Loucy (cell line): Measurements from ENCODE around the gene AFF1.

Experiments used
- H2AFZ ChIP-seq: fragments of 200-600 bp; sonication (generic); 2 replicates; pipeline ENCODE4 v1.6.0; 2016; ENCODE audit warnings: antibody characterized with exemption, mild to moderate bottlenecking, low read length, moderate library complexity
- H3F3A ChIP-seq: fragments of 200-600 bp; 2 replicates; pipeline ENCODE4 v1.6.0; 2016; ENCODE audit warnings: antibody characterized with exemption, low read depth, mild to moderate bottlenecking
- H3K27me3 ChIP-seq: fragments of 200-600 bp; sonication (generic); 2 replicates; pipeline ENCODE4 v1.6.1; 2014; ENCODE audit warnings: low read length, mild to moderate bottlenecking; ENCODE audit not compliant: insufficient read depth, poor library complexity, severe bottlenecking
- H3K36me3 ChIP-seq: fragments of 200-600 bp; sonication (generic); 2 replicates; pipeline ENCODE4 v1.6.1; 2016; ENCODE audit warnings: low read length; ENCODE audit not compliant: insufficient read depth
- H3K4me1 ChIP-seq: fragments of 200-600 bp; sonication (generic); 2 replicates; pipeline ENCODE4 v1.5.1; 2014; ENCODE audit warnings: low read length, mild to moderate bottlenecking; ENCODE audit not compliant: insufficient read depth, poor library complexity, severe bottlenecking
- H3K4me2 ChIP-seq: fragments of 200-600 bp; sonication (generic); 2 replicates; pipeline ENCODE4 v1.6.0; 2014; ENCODE audit warnings: antibody characterized with exemption, low read length, low read depth, mild to moderate bottlenecking; ENCODE audit not compliant: poor library complexity, severe bottlenecking
- H3K4me3 ChIP-seq: fragments of 200-600 bp; sonication (generic); 2 replicates; pipeline ENCODE4 v1.5.1; 2014; ENCODE audit warnings: low read length, mild to moderate bottlenecking, mixed read lengths; ENCODE audit not compliant: poor library complexity, severe bottlenecking
- H3K79me2 ChIP-seq: fragments of 200-600 bp; sonication (generic); 2 replicates; pipeline ENCODE4 v1.6.1; 2014; ENCODE audit warnings: low read length; ENCODE audit not compliant: insufficient read depth
- H3K9ac ChIP-seq: fragments of 200-600 bp; sonication (generic); 2 replicates; pipeline ENCODE4 v1.6.0; 2014; ENCODE audit warnings: mild to moderate bottlenecking, low read depth, low read length, moderate library complexity; ENCODE audit not compliant: poor library complexity, severe bottlenecking
- H3K9me2 ChIP-seq: fragments of 200-600 bp; sonication (generic); replicated peaks from 2 replicates; pipeline ENCODE4 v1.6.1; 2016; ENCODE audit warnings: low read depth, low read length, mixed read lengths
- H3K9me3 ChIP-seq: fragments of 200-600 bp; sonication (generic); 2 replicates; pipeline ENCODE4 v1.6.1; 2014; ENCODE audit warnings: mild to moderate bottlenecking, antibody characterized with exemption, low read length, low read depth; ENCODE audit not compliant: insufficient read depth
- H4K20me1 ChIP-seq: fragments of 200-600 bp; sonication (generic); 2 replicates; pipeline ENCODE4 v1.6.0; 2014; ENCODE audit warnings: antibody characterized with exemption, low read length, mild to moderate bottlenecking; ENCODE audit not compliant: insufficient read depth, poor library complexity, severe bottlenecking
- CTCF ChIP-seq: fragments of 200-600 bp; sonication (generic); conservative IDR thresholded peaks from 2 replicates; pipeline ENCODE4 v1.5.1; 2014; ENCODE audit warnings: mild to moderate bottlenecking, antibody characterized with exemption, low read length
- EZH2phosphoT487 ChIP-seq: fragments of 200-600 bp; IDR thresholded peaks from 2 replicates; pipeline ENCODE4 v1.6.1; 2018; ENCODE audit warnings: antibody characterized with exemption, mild to moderate bottlenecking, moderate library complexity, borderline replicate concordance

The AFF1 gene

GRCh38 chr4:87093443-87094123 lies 158.8 kb downstream of the AFF1 start:
- peaks cover 12% of the 10 kb centered on the region for H3K4me1 ChIP-seq
- H3K27me3 ChIP-seq = no peaks in the 10 kb centered on the region
- no peak overlapping the region for H3K4me2 ChIP-seq
- no peak overlapping the region for H3K9ac ChIP-seq
- H3K36me3 ChIP-seq = peaks cover 67% of the 10 kb centered on the region; the same call in 1 of the 2 replicates
- H3K79me2 ChIP-seq = no peaks in the 10 kb centered on the region; the same call in 1 of the 2 replicates
- H3K9me3 ChIP-seq = no peaks in the 10 kb centered on the region
- H3K9me2 ChIP-seq = no peaks in the 10 kb centered on the region
- TF ChIP-seq EZH2phosphoT487 (no peak), CTCF (peak; percentile 79)
- peaks cover 10% of the 10 kb centered on the region for H4K20me1 ChIP-seq
- no peak overlapping the region for H3K4me3 ChIP-seq
- H3F3A ChIP-seq = peaks cover 4% of the 10 kb centered on the region; the same call in 1 of the 2 replicates
- no peak overlapping the region for H2AFZ ChIP-seq

DNA sequence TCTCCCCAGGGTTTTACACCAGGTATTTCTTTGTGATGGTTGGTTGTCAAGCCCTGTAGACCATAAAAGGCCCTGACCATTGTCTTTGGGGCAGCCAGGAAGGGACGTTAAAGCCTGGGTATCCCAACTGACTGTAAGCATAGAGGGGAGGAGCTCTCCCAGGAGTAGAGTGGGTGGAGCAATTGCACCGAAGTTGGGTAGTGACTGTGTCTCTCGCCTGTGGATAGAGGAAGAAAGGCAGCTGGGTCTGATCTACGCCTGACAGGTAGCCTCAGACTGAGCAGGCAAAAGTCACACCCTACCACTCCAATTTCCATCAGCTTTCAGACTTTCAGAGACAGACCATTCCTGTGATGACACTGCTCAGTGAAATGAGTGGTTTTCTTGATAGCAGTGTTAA lies 162.3 kb downstream of the AFF1 start:
- no peaks in the 10 kb centered on the region for H3K9me2 ChIP-seq
- H3K36me3 ChIP-seq = peaks cover 61% of the 10 kb centered on the region; the same call in 1 of the 2 replicates
- peaks cover 4% of the 10 kb centered on the region; the same call in 1 of the 2 replicates for H3F3A ChIP-seq
- H4K20me1 ChIP-seq = peaks cover 10% of the 10 kb centered on the region
- peaks cover 12% of the 10 kb centered on the region for H3K4me1 ChIP-seq
- H3K9ac ChIP-seq = no peak overlapping the region
- no peaks in the 10 kb centered on the region for H3K9me3 ChIP-seq
- no peak overlapping the region for H3K4me3 ChIP-seq
- TF ChIP-seq EZH2phosphoT487 (no peak), CTCF (no peak)
- H3K79me2 ChIP-seq = peaks cover 4% of the 10 kb centered on the region; the same call in 1 of the 2 replicates
- H3K27me3 ChIP-seq = no peaks in the 10 kb centered on the region
- no peak overlapping the region for H2AFZ ChIP-seq
- no peak overlapping the region for H3K4me2 ChIP-seq

- no peak overlapping the region for H2AFZ ChIP-seq
- H3K4me1 ChIP-seq = no peaks in the 10 kb centered on the region
- H3K9ac ChIP-seq = no peak overlapping the region
- no peaks in the 10 kb centered on the region for H3K27me3 ChIP-seq
- no peak overlapping the region for H3K4me3 ChIP-seq
- no peak overlapping the region for H3K4me2 ChIP-seq
- no peaks in the 10 kb centered on the region for H3K9me3 ChIP-seq
- H3K36me3 ChIP-seq = peaks cover 37% of the 10 kb centered on the region; the same call in 1 of the 2 replicates
- no peak for TF ChIP-seq CTCF
- no peak for TF ChIP-seq EZH2phosphoT487
- no peaks in the 10 kb centered on the region for H3K9me2 ChIP-seq
- no peaks in the 10 kb centered on the region for H3F3A ChIP-seq
- H3K79me2 ChIP-seq = peaks cover 9% of the 10 kb centered on the region; the same call in 1 of the 2 replicates
- peaks cover 10% of the 10 kb centered on the region for H4K20me1 ChIP-seq
Observed at GRCh38 chr4:87100168-87100567, 165.4 kb downstream of the AFF1 start.
